ENCODE measurements around the gene INAFM1.

INAFM1 gene

DNA sequence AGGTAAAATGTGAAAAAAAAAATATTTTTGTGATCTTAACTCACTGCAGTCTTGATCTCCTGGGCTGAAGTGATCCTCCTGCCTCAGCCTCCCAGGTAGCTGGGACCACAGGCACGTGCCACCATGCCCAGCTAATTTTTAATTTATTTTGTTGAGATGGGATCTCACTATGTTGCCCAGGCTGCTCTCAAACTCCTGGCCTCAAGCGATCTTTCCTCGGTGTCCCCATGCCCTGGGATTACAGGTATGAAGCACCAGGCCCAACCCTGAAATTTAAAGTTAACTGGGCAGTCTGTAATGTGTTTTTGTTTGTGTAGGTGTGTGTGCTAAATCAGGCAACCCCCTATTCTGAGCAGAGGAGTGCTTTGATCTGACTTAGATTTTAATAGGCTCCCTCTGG lies 31.6 kb downstream of the INAFM1 start:
- in situ Hi-C loops (cut with MboI; ENCODE audit: low sequenced_read_pairs), result no loop called here

DNA sequence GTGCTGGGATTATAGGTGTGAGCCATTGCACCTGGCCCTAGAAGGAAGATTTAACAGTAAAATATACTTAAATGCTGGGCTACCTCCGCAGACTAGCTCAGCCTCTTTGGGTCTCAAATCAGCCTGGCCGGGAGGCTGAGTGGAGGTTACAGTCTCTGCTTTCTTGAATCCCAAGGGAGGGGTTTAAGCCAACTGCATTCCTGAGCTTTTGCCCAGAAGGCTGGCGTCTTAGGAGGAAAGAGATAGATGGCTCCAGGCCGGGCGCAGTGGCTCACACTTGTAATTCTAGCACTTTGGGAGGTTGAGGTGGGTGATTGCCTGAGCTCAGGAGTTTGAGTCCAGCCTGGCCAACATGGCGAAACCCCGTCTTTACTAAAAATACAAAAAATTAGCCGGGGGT lies 34.4 kb downstream of the INAFM1 start:
- in situ Hi-C loops (cut with MboI; ENCODE audit: low sequenced_read_pairs), result no loop called here

DNA sequence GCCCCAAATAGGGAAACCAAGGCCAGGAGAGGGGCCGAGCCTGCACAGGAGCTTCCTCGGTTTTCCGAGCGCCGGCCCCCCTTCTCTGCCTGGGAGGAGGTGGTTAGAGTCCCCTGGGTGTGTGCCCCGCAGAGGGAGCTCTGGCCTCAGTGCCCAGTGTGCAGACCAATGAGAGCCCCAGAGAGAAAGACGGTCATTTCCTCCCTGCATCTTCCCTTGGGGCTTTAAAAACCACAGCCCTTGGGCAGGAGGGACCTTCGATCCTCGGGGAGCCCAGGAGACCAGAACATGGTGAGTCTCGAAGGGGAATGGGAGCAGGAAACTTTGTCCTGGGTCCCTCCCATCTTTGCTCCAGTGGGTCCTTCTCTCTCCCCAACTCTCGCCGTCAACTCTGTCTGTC lies 34.9 kb downstream of the INAFM1 start, which contains the start of gene C5AR1:
Gene C5AR1 (plus strand): TSS at position 254 of the 400 bp plus-strand sequence. CDS start 35 bp downstream, at position 289.
- in situ Hi-C loops (cut with MboI; ENCODE audit: low sequenced_read_pairs), result no loop called here

DNA sequence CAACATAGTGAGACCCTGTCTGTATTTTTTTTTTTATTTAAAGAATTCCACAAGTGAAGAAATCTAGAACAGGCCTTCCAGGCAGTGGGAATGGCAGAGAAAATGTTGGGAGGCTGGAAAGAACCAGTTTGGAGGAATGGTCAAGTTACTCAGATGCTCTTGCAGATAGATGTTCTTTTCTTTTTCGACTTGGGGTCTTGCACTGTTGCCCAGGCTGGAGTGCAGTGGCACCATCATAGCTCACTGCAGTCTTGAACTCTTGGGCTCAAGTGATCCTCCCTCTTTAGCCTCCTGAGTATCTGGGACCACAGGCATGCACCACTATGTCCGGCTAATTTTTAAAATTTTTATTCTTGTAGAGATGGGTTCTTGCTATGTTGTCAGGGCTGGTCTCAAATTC lies 35.6 kb downstream of the INAFM1 start:
- in situ Hi-C loops (cut with MboI; ENCODE audit: low sequenced_read_pairs), result no loop called here

DNA sequence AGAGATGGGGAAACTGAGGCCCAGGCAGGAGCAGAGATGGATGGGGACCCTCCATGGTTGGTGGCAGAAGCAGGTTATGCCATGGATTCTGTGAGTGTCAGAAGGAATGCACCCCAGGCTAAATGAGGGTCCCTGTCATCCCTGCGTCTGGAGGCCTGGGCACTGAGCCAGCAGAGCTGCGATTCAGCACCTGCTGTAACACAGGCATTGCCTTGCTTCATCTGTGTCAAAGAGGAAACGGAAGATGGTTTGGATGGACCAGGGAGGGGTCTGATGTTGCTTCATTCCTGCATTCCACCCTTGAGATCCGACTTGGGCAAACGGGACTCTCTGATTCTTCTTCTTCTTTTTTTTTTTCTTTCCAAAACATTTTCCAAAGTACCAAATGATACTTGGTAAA lies 36.1 kb downstream of the INAFM1 start:
- in situ Hi-C loops (cut with MboI; ENCODE audit: low sequenced_read_pairs), result no loop called here

DNA sequence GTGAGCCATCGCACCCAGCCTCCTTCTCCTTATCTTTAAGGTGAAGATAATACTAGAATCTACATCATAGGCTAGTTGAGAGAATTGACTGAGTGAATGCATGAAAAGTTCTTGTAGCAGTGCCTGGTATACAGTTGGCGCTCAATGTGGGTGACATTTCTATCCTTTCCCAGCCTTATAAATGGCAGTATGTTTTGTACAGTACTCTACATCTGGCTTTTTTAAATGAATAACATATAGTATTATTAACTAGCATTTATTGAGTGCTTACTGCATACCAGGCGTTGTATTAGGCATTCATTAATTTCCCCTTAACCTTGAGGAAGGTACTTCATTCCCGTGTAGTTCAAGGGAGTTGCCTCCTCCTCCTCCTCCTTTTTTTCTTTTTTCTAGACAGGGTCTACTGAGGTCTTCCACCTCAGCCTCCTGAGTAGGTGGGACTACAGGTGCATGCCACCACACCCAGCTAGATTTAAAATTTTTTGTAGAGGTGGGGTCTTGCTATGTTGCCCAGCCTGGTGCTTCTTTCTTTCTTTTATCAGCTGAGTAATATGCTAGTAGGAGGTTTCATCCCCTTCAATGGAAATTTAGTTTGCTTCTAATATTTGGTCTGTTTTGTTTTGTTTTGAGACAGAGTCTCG lies 37.8 kb downstream of the INAFM1 start:
- in situ Hi-C loops (cut with MboI; ENCODE audit: low sequenced_read_pairs), result no loop called here

DNA sequence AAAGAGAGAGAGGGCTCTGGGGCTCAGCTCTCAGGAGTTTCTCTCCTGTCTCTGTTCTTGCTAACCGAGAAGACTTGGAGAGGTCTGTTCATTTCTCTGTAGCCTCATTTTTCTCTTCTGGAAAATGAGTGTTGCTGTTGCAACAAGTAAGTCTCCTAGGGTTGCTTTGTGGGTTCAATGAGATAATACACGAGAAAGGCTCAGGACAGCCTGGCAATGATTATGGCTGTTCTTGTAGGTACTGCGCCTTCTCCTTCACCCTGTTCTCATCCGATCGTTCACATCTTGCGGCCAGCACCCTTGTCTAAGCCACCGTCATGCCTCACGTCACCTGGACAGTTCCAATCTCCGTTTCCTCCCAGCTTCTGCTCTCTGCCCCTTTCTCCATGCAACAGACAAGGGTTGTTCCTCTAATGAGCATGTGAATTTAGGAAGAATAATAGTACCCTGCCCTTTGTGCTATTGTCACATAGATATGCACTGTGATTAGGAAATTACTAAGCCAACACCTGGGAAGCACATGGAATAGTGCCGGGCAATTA lies 39.1 kb downstream of the INAFM1 start:
- in situ Hi-C loops (cut with MboI; ENCODE audit: low sequenced_read_pairs), result no loop called here

DNA sequence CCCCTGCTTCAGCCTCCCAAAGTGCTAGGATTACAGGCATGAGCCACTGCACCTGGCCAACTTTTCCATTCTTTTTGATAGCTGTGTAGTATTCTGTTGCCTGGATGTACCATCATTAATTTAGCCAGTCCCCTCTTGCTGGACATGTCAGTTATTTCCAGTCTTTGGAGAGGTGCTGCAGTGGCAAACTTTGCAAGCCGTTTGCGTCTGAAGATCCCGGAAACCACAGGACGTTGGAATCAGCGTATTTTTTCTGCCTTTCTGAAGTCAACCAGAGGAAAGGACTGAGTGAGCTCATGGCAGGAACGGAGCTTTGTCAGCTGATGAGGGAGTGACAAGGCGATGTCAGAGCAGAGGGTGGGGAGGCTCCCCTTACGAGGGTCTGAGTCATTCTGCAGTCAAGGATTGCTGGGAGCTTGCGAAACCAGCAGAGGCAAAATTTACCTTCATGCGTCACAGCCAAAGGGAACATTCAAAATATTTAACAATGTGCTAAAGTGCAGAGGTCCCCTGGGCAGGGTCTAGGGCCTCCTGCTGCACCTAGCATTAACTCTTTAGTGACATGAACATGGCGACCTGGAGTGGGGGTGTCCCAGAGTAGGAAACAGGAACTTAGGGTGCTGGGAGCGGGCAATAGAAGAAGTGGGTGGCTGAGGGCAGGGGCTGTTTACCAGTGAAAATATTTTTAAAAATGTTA lies 40.6 kb downstream of the INAFM1 start:
- in situ Hi-C loops (cut with MboI; ENCODE audit: low sequenced_read_pairs), result no loop called here

DNA sequence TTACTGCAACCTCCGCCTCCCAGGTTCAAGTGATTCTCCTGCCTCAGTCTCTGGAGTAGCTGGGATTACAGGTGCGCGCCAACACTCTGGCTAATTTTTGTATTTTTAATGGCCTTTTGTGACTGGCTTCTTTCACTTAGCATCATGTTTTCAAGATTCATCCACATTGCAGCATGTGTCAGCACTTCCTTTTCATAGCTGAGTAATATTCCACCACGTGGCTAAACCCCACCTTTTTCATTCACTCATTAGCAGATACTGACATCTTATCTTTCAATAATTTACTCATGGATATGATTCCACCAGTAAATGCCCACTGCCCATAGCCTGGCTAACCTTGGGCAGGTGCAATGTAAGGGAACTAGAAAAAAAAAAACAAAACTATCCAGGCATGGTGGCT lies 41.8 kb downstream of the INAFM1 start:
- in situ Hi-C loops (cut with MboI; ENCODE audit: low sequenced_read_pairs), result no loop called here

DNA sequence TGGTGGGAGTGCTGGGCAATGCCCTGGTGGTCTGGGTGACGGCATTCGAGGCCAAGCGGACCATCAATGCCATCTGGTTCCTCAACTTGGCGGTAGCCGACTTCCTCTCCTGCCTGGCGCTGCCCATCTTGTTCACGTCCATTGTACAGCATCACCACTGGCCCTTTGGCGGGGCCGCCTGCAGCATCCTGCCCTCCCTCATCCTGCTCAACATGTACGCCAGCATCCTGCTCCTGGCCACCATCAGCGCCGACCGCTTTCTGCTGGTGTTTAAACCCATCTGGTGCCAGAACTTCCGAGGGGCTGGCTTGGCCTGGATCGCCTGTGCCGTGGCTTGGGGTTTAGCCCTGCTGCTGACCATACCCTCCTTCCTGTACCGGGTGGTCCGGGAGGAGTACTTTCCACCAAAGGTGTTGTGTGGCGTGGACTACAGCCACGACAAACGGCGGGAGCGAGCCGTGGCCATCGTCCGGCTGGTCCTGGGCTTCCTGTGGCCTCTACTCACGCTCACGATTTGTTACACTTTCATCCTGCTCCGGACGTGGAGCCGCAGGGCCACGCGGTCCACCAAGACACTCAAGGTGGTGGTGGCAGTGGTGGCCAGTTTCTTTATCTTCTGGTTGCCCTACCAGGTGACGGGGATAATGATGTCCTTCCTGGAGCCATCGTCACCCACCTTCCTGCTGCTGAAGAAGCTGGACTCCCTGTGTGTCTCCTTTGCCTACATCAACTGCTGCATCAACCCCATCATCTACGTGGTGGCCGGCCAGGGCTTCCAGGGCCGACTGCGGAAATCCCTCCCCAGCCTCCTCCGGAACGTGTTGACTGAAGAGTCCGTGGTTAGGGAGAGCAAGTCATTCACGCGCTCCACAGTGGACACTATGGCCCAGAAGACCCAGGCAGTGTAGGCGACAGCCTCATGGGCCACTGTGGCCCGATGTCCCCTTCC lies 45.5 kb downstream of the INAFM1 start:
- in situ Hi-C loops (cut with MboI; ENCODE audit: low sequenced_read_pairs), result no loop called here

DNA sequence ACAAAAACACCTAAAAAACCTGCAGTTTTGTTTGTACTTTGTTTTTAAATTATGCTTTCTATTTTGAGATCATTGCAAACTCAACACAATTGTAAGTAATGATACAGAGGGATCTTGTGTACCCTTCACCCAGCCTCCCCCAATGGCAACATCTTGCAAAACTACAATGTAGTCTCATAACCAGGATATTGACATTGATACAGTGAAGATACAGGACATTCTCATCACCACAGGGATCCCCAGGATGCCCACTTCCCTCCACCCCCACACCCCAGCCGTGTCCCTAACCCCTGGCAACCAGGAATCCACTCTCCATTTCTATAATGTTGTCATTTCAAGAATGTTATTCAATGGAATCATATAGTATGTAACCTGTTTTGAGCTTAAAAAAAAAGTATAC lies 46.9 kb downstream of the INAFM1 start:
- in situ Hi-C loops (cut with MboI; ENCODE audit: low sequenced_read_pairs), result no loop called here

DNA sequence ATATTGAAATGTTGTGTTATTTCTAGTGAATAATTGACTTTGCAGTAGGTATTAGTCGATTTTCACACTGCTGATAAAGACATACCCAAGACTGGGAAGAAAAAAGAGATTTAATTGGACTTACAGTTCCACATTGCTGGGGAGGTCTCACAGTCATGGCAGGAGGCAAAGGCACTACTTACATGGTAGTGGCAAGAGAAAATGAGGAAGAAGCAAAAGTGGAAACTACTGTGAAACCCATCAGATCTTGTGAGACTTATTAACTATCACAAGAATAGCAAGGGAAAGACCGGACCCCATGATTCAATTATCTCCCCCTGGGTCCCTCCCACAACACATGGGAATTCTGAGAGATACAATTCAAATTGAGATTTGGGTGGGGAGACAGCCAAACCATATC lies 47.4 kb downstream of the INAFM1 start:
- in situ Hi-C loops (cut with MboI; ENCODE audit: low sequenced_read_pairs), result no loop called here

DNA sequence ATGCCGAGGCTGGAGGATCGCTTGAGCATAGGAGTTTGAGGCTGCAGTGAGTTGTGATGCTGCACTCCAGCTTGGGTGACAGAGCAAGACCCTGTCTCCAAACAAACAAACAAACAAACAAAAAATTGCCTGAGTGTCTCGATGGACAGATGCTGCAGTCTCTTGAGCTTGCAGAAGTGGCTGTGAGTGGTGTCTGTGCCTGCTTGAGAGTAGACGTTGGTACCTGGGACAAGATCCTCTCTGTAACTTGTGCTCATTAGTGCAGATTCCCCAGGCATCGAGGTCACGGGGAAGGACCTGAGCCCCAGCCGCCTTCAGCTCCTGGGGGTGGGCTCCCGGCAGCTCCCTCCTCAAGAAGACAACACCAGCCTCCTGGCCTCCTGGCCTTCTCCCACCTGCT lies 48.7 kb downstream of the INAFM1 start:
- in situ Hi-C loops (cut with MboI; ENCODE audit: low sequenced_read_pairs), result no loop called here

DNA sequence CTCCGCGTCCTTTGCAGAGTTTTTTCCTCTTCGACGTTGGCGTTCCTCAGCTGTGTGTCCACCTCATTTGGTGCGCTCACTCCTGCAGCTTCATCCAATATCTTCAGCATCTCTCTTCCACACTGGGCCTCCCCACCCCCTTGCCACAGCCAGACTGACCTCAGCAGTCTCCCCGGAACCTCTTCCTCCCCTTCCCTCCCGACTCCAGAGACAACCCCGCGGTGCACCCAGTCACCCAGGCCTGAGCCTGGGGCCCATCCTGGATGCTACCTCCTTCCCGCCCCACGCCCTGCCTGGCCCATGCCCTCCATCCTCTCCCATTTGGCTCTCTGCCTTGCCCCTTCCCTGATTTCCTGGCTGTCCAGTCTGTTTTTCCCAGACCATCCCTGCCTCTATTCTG lies 49.2 kb downstream of the INAFM1 start:
- in situ Hi-C loops (cut with MboI; ENCODE audit: low sequenced_read_pairs), result no loop called here

DNA sequence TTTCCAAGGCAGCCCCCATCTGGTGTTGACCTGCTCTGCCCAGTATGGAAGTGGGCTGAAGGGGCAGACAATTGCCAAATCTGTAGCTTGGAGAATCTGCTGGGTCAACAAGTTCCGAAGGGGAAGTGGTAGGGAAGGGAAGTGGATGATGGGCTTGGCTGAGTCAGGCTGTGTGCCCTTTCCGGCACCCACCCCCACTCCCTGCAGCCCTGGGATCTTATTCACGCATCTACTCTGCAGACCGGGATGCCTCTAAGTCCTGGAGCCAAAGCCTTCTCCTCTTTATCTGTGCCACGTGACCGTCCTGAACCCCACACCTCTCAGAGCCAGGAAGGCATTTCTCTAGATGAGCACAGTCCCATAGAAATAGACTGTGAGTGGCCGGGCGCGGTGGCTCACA lies 49.8 kb downstream of the INAFM1 start:
- in situ Hi-C loops (cut with MboI; ENCODE audit: low sequenced_read_pairs), result no loop called here

All from HL-60/S4 treated with phorbol 12-myristate 13-acetate at 8.2 ng/mL for 4 days and 3 days (cell line).